NCI-H524 (cell line): ENCODE data around the gene SLC5A10.
"Not testable (repeated sequence)": the region's sequence is repeated elsewhere in the genome, so short reads cannot be mapped to it uniquely, and the experiment has no call there.

Source experiments
- DNase-seq, 2 experiments: peaks; one replicate each; lab custom pipeline; 2025; lab: John Stamatoyannopoulos, UW

SLC5A10 gene

DNA sequence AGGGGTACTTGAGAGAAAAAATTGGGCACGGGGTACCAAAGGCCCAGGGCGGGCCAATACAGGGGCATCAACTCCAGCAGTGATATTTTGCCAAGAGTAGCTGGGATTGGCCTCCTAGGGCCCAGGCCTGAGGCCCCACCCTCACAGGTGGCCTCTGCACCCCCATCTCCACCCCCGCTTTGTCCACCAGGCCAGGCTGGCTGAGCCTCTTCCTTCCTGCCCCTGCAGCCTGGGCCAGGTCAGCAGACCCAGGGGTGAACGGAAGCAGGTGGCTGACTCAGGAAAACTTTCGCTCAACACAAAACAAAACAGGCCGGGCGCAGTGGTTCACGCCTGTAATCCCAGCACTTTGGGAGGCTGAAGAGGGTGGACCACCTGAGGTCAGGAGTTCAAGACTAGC, 91.1 kb downstream of the SLC5A10 start:
- not testable (repeated sequence) for DNase-seq

- not testable (repeated sequence) for DNase-seq
Observed at GRCh38 chr17:19044643-19045042, 92.7 kb downstream of the SLC5A10 start.

DNA sequence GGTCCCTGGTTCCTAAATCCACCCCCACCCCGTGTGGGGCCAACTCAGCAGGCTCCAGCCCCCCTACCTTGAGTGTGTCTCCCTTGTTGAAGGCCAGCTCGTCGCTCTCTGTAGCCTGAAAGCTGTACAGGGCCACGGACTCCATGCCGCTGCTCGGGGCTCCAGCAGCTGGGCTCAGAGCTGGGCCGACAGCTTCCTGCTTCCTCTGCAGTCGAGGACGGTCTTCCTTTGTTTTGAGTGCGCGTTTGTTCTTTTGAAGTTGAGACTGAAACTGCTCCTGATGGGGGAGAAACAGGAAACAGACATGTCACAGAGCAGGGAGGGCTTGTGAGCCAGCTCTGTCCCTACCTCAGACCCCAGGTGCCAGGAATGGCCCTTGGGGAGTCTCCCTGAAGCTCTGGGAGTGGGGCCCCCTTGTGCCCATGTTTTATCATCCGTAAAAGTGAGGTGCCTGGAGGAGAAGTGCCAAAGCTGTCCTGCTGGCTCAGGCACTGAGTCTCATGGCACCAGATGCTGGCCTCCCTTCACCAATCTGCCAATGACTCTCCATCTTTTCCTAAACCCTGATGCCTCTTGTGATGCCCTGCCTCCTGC, 94.9 kb downstream of the SLC5A10 start, which contains the start of gene GRAP:
GRAP (minus strand) TSS at position 176 of the 594 bp plus-strand sequence; CDS start at position 145, 31 bp downstream.
- not testable (repeated sequence) for DNase-seq

DNA sequence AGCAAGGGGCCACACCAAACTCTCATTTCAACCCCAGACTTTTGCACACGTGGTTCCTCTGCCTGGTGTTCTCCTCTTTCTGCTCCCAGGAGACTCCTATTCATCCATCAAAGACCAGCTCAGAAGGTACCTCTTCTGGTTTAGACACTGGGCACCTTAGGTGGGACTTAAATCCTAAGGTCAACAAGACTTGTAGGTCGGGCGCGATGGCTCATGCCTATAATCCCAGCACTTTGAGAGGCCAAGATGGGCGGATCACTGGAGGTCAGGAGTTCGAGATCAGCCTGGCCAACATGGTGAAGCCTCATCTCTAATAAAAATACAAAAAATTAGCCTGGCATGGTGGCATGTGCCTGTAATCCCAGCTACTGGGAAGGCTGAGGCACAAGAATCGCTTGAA, 95.5 kb downstream of the SLC5A10 start:
- DNase-seq: not testable (repeated sequence)

DNA sequence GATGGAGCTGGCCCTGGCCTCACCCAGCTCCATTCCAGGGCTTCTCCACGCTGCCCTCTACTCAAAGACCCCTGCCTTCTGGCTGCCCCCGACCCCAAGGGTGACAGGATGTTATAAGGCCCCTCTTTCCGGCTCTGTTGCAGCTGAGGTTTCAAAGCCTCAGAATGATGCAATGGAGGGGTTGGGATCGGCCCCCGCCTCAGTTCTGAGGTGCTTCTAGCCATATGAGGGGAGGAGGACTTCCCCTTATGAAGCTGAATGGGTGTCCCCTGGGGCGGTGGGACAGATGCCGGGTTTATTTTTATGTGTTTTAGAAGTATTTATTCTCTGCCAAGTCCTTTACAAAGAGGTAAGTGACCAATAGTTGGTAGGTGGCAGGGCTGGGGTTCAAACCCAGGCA, 96.9 kb downstream of the SLC5A10 start:
- not testable (repeated sequence) for DNase-seq

DNA sequence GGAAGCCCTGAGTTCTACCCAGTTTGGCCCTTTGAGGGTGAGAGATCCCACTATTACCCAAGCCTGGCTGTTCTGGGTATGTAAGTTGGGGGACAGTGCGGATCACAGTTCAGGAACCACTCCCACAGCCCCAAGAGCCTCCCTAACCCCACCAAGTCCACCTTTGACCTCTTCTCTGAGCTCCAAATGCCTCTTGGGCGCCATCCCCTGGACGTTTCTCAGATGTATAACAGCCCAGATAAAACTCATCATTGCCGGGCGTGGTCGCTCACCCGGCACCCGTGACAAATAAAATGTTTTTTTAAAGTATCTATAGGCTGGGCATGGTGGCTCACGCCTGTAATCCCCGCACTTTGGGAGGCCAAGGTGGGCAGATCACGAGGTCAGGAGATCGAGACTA, 103.5 kb downstream of the SLC5A10 start:
- not testable (repeated sequence) for DNase-seq

- not testable (repeated sequence) for DNase-seq
Observed at GRCh38 chr17:19062009-19062717, 110.2 kb downstream of the SLC5A10 start.

GRCh38 chr17:19062718-19063325, 110.9 kb downstream of the SLC5A10 start:
- DNase-seq: not testable (repeated sequence)

DNA sequence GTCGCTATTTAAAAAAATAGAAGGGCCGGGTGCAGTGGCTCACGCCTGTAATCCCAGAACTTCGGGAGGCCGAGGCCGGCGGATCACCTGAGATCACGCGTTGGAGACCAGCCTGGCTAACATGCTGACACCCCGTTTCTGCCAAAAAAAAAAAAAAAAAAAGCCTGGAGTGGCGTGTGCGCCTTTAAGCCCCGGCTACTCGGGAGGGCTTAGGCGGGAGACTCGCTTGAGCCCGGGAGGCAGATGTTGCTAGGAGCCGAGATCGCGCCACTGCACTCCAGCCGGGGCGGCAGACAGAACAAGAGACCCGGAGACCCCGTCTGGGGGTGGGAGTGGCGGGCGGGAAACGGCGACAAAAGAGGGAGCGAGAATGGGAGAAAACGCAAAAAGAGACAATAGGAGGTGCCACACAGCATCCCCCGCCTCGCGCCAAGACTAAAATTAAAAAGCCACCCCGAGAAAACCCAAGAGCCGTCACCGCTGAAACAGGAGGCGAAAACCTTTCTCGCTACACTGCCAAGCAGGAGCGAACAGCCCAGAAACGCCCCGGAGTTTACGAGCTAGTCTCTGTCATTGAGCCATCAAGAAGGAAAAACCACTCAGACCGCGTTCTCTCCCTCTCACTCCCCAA, 111.5 kb downstream of the SLC5A10 start:
- not testable (repeated sequence) for DNase-seq

DNA sequence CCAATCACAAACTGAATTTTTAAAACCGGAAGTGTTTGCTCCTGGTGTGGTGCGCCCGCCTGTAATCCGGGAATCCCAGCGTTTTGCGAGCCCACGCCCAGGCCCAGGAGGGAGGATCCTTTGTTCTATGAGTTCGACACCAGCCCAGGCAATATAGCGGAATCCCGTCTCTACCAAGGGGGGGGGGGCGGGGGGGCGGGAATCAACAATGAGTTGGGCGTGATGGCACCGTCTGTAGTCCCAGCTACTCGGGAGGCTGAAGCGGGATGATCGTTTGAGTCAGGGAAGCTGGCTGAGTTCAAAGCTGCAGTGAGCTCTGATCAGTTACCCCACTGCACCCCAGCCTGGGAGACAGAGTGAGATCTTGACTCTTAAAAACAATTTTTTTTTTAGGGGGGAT, 112.4 kb downstream of the SLC5A10 start:
- DNase-seq: not testable (repeated sequence)

DNA sequence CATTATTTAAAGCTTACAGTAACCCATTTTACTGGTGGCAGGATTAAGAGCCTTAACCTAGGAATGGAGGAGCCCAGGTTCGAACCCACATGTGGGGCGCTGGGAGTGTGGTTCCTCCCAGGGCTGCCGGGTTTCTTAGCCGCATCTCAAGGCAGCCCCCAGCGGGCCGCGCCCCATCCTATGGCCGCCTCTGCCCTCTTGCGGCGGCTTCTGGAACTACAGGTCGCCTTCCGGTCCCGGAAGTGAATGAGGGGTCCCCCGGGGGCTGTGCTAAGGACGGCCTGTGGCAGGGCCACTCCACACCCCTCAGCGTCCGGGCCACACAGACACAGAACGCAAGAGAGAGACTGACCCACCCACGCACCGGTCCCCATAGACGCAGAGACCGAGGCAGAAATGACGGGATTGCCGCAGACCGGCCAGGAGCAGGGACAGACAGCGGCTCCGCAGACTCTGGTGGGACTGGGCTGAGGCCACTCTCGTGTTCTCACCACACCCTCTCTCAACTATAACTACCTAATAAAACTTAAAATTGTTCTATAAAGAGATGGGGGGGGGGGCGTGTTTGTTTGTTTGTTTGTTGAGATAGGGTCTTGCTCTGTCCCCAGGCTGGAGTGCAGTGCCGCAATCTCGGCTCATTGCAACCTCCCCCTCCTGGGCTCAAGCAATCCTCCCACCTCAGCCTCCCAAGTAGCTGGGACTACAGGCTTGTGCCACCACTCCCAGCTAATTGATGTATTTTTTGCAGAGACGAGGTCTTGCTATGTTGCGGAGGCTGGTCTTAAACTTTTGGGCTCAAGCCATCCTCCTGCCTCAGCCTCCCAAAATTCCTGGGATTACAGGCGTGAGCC, 118.6 kb downstream of the SLC5A10 start:
- DNase-seq: not testable (repeated sequence)
